GM18517 (cell line): ENCODE measurements around the gene ZNF710.

Experiments used
- ATAC-seq: cut with Tn5 transposase; IDR thresholded peaks from one replicate; pipeline ENCODE4 v1.9.1; 2021; ENCODE audit warnings: mild to moderate bottlenecking, moderate library complexity; ENCODE audit not compliant: unreplicated experiment

ZNF710 gene

DNA sequence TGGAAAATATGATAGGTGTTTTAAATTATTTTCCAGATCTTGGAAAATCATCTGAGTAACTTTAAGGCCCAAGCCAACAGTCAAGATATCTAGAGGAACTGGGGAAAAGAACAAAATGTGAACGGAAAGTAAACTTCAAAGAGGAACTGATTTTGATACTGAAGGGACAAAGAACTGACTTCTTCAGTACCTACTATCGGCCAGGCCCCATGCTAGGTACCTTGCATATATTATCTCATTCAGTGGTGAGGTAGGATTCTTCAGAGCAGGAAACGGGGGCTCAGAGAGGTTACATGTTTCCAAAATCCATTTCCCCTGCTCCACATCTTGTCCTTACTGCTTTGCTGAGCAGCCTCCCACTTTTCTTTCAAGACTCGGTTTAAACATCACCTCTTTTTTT lies 9.8 kb upstream of the ZNF710 start:
- ATAC-seq = no peak

DNA sequence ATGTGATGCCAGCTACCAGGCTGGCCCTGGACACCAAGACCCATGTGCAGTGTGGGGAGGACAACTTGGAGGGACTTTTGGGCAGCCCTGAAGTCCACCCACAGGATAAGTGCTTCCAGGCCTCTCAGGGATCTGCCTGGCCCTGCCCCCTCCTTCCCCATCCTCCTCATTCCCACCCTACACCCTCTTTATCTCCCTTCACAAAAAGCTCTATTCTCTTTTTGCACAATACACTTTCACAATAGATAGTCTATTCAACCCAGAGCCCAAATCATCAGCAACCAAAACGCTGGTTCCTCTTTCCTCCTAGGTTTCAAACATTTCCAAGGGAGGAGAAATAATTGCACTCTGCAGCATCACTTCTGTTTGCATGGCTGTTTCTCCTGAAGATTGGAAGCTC lies 7.8 kb upstream of the ZNF710 start:
- ATAC-seq = no peak

DNA sequence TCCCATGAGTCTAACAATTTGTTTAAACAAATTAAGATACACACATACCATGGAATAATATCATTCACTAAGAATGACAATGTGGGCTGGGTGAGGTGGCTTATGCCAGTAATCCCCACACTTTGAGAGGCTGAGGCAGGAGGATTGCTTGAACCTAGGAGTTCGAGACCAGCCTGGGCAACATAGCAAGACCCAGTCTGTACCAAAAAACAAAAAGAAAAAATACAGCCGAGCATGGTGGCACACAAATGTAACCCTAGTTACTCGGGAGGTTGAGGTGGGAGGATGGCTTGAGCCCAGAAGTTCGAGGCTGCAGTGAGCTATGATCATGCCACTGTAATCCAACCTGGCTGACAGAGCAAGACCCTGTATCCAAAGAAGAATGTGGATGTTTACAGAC lies 4.0 kb upstream of the ZNF710 start:
- ATAC-seq = no peak

DNA sequence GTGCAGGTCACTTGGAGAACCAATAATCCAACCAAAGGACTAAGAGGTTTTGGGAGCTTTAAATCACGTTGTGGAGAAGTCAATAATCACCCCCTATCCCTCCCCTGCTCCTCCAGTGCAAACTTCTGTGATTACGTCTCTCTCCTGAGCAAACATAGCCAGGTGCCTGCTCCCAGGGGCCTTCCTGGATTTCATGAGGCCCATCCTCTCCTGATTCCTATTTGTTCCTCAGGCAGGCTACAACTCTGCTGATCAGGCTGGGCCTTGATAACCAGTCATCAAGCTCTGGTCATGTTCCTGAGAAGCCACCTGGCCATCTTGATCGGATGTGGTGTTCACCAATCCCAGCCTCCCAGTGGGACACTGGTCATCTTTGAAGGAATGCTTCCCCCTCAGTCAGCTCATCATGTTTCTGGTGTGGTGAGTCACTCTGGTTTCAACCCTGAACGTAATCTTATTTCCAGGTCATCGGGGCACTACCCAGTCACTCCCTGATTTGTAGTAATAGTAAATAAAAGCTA lies 2.9 kb upstream of the ZNF710 start:
- ATAC-seq = no peak

DNA sequence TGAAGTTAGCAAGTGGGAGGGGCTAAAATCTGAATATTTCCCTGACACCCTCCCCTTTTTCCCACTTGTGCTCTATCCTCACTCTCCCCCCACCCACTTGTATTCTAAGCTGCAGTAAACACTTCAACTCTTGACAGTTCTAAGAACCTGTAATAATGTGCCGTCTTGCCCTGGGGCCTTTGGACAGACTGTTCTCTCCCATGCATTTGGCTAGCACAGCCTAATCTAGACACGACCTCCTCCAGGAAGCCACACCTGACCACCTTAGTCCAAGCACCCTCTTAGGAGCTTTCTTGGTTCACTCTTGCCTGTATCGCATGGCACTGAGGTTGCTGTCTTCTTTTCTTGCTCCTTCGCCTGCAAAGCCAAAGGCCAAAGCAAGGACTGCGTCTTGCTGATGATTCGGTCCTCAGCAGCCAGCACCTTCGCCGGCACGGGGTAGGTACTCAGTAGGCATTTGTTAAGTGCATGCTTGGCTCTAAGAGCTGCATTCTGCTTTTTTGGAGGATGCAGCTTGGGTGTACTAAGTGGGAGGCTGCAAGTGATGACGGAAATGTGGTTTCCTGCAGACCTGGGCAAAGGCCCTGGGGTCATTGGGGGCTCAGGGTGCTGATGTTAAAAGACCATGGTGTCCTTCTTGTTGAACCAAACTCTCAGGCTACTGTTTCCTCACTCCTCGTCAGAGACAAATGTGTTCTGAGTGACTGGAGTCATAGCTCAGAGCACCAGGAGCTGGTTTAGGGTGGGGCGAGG lies 2.0 kb upstream of the ZNF710 start:
- ATAC-seq = no peak

DNA sequence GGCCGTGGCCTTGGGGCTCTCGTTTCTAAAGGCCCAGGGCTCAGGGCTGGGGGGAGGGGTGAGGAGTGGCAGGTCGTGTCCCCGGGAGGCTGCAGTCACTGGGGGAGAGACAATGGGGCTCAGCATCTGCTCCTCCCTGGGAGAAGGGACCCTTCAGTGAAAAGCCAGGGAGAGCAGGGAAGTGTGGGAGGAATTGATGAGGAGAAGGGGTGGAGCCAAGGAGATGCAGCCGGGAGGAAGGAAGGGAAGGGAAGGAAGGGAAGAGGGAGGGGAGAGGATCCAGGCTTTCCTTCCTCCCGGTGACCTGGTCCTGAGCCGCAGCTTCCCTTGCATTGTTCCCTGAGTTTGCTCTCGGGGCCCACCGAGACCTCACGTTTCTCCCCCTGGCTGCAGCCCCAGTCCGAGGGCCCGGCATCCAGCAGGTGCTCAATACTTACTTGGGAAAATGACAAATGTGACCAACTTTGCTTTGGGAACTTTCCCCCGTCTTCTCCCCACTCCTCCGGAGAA lies 1.4 kb upstream of the ZNF710 start:
- ATAC-seq = no peak

DNA sequence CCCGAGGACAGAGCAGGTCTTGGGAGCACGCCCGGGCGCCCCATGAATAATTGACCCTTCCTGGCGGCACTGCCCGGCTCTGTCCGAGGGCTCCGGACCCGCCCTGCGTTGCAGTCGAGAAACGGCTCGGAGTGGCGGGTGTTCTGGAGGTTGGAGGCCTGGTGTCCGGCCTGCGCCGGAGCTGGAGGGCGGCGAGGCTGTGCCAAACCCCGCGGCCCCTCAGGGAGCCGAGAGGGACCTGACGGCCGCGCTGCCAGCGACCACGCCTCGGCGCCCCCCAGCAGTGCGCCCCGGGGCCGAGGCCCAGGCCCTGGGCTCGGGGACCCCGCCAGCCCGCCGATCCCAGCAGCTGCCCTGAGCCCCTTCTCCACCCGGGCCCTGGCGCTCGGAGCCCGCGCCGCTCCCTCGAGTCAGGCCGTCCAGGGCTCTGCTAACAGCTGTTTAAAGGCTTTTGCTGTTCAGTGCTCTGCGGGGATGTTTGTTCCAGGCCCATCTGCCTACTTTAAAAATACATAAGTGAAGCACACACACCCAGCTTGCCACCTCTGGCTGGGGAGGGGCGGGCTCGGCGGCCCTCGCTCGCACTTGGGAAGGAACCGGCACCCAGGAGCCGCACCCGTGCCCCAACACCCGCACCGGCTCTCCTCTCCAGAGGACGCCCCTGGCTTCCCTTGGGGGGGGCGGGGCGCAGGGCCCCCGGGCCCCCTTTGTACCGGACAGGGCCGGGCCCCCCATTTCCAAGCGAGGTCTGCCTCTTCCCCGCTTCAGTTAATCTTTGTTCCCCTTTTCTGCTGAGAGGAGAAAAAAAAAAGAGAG lies 730 bp upstream of the ZNF710 start:
- no peak for ATAC-seq

DNA sequence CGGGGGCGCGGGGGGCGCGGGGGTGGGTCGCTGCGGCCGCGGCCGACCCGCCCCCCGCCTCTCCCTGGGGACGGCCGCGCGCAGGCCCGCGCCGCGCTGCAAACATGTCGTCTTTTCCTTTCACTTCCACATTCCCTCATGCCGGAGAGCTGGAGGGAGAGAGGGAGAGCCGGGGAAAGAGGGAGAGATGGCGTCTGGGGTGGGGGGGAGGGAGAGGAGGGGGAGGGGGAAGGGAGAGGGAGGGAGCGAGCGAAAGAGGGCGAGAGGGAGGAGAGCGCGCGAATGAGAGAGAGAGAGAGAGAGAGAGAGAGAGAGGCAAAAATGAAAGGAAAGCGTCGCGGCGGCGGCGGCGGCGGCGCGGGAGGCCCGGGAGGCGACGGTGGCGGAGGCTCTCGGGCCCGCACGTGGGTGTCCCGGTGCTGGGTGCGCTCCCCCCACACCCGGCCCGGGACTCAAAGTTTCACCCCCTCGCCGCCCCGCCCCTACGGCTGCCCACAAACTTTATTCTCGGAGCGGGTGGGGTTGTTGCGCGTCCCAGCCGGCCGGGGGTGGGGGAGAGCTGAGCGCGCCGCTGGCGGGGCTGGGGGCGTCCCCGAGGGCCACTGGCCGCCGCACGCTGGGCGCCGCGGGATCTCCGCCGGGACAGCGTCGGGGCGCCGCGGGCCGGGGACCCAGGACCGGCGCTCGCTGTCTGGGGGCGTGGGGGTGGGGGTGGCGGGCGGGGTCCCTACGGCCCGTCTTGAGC lies 731 bp downstream of the ZNF710 start:
- no peak for ATAC-seq

DNA sequence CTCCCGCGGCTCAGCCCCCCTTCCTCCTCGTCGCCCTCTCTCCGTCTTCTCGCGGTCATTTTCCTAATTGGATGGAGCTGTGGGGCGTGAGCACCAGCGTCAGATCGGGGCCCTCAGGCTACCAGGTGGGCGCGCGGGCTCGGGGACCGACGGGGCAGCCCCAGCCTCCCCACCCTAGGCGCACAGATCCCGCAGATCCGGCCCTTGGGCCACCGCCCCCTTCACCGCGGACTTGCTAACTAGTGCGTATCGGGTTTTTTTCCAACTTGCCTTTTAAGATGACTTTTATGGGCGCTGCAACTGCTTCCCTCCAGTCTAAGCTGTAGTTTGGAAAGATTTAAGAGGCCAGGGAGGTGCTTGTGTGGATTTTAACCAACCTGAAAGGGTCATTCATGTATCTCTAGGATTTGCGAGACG lies 1.3 kb downstream of the ZNF710 start:
- no peak for ATAC-seq

DNA sequence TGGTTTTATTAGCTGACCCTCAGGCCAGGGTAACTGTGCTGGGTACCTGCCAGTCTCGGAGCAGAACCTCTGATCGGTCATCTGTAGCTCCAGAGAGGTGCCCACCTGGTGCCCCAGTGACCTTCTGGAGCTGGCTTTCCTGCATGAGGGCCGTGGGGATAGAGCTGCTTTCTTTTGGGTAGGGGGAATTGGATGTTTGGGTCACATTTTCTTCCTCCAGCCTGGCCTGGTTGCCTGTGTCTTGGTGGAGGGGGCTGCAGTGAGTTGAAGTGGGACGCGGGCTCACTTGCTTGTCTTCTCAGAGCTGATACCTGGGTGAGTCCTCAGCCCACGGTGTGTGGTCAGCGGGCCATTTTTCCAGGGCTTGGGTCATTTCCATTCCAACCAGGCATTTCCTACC lies 2.6 kb downstream of the ZNF710 start:
- ATAC-seq = no peak

DNA sequence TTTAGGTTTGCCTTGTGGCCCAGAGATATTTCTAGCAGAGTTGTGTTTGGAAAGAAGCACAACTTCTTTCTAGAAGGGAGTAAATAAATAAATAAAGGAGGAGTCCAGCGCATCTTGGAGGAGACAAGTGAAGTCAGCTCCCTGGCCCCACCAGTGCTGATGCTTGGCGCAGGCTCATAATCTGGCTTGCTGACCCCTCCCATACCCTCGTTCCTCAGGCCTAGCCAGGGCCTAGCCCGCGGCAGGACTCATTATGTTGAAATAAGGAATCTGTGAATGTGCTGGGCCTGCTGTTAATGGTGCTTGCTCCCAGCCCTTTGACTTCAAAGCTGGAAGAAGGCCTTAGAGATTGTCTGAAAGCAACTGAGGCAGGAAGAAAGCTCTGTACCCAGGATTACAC lies 3.1 kb downstream of the ZNF710 start:
- ATAC-seq = no peak

DNA sequence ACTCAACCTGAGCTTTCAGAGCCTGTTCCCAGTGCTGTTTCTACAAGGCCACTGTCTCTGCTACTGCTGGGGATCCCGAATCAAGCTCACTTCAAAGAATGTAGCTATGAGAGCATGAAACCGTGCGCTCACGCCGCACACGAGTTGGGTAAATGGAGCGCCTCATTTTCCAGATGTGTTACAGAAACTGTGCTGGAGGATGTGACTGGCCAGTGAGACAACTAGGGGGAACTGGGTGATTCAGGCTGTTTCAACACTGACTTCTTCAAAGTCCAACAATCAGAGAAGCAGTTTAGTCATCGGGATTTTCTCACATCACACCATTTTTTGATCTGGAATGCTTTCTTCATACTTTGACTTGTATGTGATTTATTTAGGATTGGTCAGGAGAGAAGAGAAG lies 3.5 kb downstream of the ZNF710 start:
- no peak for ATAC-seq

DNA sequence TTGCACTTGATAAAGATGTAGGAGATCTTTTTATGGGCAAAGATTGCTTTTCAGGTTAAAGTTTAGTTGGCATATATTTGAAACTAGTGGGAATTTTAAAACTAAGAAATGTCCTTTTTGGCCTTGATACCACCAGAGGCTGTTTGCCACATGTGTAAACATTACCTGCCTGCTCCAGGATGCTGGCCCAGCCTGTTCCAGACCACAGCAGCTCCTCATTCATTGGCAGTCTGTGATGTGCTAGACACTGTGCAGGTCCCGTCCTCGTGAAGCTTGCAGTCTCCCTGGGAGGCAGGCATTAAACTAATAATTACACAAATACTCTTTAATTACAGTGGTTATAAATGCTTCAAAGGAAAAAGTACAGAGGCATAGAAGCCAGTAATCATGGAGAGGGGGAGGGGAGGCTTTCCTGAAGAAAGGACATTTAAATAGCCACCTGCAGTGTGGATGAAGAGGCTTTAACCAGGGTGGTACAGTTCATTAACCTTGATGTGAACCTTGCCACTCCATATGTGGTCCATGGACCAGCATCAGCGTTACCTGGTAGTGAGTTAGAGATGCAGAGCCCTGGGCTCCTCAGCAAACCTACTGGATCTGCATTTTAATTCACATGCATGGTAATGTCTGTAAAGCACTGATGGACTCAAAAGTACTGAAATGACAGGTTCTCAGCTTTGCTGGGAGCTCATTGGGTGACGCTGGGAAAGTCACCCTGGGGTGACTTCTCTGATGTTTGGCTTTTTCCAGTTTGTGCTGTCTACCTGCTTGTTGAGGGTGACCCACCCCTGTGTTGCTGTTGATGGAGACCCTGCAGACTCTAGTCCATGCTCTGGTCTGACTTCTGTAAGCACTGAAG lies 5.3 kb downstream of the ZNF710 start:
- no peak for ATAC-seq

DNA sequence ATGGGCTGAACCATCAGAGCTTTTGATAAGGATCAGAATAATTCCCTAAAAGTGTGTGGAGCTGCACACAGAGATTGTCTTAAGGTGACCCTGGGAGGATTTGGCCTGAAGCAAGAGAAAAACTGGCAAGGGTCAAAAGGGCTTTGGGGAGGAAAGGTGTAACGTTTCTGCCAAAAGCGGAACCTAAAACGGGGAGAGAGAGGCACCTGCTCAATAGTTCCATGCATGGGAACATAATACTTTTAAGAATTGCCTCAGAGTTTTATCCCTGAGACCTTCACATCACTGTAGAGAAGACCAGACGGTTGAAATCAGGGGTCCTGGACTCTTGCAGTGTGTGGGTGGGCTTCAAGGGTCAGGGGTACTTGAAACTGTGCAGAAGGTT lies 5.9 kb downstream of the ZNF710 start:
- no peak for ATAC-seq

DNA sequence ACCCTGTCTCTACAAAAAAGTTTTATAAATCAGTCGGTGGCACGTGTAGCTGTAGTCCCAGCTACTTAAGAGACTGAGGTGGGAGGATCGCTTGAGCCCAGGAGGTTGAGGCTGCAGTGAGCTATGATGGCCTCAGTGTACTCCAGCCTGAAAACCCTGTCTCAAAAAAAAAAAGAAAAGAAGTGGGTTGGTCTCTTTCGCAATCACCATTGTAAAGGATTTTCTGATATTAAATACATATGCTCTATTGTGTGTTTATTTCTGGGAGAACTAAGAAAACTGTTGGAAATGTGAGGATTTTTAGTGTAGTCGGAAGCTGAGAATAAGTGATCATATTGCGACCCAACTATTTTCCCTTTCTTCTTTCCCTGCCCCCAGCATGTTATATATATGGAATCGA lies 7.5 kb downstream of the ZNF710 start:
- ATAC-seq = no peak

DNA sequence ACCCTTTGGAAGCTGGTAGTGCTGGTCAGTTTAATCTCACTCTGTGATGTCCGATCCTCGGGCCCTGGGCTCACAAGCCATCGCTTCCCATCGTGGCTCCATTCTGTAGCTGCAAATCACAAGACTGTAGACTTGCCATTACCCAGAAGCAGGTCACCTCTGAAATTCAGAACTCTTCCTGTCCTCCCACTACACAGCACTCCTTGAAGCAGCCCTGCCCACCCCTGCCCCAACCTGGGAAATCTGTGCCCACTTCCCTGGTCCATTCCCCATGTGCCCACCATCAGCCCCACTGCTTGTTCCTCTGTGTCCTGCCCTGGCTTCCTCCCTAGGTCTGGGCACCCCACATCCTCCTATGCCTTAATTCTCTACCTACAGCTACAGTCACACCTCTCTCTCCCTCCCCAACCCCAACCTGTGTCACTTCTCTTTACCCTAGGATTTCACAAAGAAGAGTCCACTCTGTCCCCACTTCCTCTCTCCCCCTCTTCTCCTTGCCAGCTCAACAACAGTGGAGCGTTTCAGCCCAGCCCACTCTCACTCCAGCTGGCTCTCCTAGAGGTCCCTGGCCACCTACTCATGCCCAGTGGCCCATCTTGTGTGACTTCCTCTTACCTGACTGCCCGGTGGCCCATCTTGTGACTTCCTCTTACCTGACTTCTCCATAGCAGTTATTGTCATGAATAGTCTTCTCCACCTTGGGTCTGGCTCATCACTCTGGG lies 8.3 kb downstream of the ZNF710 start:
- ATAC-seq = no peak

DNA sequence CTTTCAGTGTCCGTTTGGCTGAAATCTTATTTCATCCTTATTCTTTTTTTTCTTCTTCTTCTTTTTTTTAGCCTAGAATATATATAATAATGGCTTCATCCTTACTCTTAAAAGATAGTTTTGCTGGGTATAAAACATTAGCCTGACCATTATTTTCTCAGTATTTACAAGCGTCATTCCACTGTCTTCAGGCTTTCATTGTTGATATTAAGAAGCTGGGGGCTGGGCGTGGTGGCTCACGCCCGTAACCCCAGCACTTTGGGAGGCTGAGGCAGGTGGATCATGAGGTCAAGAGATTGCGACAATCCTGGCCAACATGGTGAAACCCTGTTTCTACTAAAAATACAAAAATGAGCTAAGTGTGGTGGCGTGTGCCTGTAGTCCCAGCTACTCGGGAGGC lies 10.6 kb downstream of the ZNF710 start:
- no peak for ATAC-seq

DNA sequence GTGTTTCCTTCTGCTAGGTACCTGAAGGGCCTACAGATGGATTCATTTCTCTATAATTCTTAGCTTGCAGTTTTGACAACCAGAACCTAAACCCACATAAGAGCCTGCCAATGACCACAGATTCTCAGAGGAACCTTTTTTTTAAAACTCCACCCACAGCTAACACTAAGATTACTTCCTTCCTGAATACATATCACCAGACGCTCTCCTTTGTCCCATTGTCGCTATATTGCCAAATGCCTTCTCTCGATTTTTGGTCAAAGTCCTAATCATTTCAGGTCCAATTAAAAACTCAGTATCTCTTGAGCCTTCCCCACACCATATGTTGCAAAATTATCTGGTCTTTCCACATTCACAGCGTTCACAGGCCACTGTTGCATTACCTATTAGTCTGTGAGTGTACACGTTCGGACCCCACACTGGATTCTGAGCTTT lies 12.4 kb downstream of the ZNF710 start:
- no peak for ATAC-seq

DNA sequence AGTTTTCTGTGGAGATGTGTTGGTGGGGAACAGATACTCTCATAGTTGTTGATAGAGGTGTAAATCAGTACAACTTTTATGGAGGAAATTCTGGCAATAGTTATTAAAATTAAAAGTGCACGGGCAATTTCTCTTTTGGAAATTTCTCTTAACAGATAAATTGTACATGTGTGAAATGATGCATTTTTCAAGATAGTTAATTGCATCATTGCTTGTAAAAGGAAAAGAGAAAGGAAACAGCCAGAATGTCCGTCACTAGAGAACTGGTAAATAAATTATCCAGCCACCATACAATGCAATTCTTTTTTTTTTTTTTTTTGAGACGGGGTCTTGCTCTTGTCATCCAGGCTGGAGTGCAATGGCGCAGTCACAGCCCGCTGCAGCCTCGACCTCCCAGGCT lies 14.2 kb downstream of the ZNF710 start:
- no peak for ATAC-seq

DNA sequence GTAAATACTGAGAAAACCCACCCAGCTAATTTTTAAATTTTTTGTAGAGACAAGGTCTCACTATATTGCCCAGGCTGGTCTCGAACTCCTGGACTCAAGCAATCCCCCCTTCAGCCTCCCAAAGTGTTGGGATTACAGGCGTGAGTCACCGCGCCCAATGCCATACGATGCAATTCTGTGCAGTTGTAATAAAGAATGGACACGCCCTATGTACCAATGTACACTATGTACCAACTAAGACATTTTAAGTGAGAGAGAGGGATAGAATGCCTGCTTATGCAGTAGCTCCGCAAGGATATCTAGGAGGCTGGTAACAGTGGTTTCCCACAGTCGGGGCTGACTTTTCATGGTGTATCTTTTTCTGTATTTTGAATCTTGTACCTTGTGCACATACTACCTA lies 14.6 kb downstream of the ZNF710 start:
- ATAC-seq = no peak
